Activated CD4-positive, alpha-beta T cell treated with anti-CD3 and anti-CD28 coated beads, Interleukin-10, Interleukin-2, amounts not matched to agents 100 ng/mL and 50 ng/mL, durations not matched to agents 16 hours and 8 hours (primary cell): Measurements from ENCODE around the gene SAXO1.
"Not testable (repeated sequence)": the region's sequence is repeated elsewhere in the genome, so short reads cannot be mapped to it uniquely, and the experiment has no call there.

Source experiments
- DNase-seq: peaks from one replicate; pipeline ENCODE4 v3.0.0-alpha.2; 2020

SAXO1 gene

DNA sequence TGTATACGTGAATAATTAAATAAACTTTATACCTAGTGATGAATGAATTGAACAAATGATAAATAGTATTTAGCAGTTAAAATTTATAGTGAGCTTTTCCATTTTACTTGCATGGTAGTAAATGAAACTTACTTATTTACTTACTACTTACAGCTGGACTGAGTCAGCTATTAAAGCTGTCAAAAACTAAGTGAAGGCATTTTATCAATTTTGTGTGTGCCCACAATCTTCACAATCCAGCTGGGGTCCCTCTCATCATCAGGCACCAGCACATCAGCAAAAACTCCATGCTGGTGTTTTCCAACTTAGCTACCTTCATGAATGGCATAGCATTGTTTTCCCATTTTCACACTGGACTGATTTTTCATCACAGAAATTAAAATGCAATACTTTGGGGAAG is 81.1 kb downstream of the SAXO1 start:
- no peak for DNase-seq

DNA sequence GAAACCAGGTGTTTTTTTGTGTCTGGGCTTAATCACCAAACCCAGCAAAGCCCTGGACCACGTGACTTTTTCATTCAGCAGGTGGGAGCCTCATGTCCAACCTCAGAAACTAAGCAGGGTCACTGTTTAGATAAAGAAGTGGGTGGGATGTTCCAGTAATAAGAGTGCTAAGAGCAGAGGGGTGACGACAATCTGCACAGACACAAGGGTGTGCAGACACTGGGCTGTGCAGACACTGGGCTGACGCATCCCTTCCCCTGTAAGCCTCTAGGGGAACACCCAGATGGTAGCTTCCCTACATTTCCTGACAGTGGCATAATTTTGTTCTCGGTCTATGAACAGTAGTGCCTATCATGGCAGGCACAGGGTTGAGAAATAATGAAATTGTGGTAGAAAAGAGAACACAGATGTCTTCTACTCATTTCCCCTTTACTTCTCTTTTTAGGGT is 85.1 kb downstream of the SAXO1 start:
- DNase-seq: no peak

DNA sequence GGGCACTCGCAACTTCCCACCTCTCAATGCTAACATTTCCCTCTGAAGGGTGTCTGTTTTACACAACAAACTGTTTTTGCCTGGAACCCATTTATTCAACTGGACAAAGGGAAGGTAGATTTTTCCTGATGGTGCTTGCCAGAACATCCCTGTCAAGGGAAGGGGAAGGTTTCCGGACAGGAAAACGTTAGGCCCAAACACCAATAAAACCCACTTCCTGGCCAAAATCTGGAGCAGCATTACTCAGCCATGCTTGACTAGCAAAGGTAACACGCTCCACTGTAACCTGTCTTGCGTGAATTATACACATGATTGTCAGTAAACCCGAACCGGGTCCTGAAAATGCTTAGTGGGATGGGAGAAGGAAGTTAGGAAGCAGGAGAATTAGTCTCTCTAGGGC is 90.2 kb downstream of the SAXO1 start:
- DNase-seq: no peak

DNA sequence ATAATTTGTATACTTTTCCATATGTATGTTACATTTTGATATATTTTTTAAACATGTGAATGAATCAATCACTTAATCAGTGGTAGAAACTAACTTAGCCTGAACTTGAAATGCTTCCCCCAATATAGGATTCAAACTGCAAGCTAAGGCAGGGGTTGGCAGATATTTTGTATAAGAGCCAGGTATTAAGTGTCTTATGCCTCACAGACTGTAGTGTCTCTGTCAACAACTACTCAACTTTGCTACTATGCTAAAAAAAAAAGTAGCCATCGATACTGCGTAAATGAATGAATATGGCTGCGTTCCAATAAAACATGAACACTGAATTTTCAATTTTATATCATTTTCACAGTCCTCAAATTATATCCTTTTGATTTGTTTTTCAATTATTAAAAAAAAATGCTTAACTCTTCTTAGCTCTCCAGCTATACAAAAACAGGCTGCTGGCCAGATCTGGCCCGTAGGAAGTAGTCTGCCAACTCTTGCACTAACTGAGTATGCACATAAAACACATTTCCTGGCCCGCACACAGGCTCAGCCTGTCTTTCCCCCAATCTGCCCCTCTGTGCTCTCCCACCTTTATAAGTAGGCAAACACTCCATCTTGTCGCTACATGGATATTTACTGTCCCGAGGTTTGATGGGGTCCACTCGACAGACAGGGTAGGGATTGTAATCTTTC is 91.8 kb downstream of the SAXO1 start:
- no peak for DNase-seq

DNA sequence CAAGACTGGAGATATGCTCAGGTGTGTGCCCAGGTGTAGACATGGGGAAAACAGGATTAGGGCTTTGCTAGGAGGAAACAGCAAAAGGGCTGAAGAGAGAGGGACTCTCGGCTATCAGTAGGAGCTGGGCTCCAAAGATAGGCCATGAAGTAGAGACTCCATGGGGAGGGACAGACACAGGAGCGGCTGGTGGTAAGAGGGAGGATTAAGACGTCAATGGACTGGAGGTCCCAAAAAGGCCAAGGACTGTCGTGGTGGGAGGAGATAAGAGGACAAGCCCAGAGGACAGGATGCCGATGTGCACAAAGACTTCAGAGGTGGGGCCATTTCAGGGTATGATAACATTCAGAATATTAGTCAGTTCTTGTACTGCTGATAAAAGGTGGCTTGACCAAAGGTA is 93.1 kb downstream of the SAXO1 start:
- no peak for DNase-seq

DNA sequence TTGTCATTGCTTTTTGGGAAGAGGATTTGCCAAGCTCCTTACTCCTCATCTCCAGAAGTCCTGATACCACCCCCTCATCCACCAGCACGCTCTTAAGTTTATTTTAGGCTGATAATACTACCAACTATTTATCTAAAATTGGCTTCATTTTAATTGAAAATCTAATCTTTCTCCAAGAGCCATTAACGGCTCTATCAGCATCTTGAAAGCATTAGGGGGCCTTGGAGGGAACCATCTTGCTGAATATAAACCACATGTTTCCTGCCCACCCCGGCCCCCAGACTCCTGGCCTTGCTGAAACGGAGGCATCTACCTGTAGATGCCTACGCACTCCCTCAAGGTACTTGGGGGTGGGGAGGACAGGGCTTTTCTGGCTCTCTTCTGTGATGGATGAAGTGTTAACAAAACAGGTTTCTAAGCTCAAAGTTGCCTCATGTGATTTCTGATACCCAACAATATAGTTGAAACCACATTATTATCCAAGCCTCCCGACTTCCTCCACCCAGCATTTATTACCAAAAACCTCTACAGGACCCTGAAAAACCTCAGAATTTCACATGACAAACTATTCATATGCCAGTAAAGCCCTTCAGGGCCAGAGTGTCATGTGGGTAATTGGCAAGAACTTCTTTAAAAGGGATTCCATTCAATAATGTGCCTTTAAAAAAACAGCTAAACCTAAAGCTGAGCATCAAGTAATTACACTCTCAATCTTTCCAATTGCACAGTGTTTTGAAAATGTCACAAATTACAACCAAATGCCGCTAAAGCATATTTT is 96.7 kb downstream of the SAXO1 start:
- no peak for DNase-seq

DNA sequence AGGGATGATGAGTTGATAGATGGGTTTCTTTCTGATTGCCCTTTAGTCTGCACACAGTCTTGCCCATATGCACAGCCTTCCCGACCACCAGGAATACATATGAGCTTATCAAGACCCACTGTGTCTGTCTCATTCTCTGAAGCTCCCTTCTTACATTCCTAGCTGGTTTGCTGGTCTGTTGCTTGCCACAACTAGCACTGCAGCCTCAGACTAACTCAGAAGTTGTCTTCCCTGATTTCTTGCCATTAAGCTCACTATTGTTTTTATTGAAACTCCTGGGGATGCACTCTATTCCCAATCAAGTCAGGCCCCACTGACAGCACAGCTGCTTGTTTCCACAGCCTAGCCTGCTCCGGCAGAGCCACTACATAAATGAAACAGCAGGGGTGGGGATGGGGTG is 97.5 kb downstream of the SAXO1 start:
- DNase-seq: no peak

DNA sequence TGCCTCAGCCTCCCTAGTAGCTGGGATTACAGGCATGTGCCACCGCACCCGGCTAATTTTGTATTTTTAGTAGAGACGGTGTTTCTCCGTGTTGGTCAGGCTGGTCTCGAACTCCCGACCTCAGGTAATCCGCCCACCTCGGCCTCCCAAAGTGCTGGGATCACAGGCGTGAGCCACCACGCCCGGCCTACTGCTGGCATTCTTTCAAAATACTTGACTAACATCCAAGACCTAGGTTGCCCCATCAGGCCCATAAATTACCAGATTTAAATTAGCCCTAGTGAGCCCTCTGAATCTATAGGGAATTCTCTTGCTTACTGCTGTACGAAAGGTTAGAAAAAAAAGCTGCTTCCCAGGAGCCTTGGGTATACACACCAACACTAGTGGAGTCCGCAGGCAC is 102.4 kb downstream of the SAXO1 start:
- not testable (repeated sequence) for DNase-seq

DNA sequence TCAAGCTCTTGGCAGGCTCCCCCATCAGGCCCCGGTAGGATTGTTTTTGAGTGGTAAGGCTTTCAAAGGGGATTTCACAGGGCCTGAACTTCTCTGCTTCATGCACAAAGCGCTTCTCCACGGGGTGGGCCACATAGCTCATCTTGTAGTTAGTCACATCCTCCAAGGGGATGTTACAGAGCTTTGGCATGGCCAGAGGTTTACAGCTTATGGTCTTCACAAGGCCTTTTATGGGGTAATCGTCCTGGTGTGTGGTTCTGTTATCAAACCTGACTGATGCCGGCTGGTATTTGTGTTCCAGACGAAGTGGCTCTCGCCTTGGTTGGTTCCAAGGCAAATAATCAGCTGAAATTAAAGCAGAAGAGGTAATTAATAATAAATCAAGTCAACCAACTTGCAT is 104.3 kb downstream of the SAXO1 start:
- no peak for DNase-seq

DNA sequence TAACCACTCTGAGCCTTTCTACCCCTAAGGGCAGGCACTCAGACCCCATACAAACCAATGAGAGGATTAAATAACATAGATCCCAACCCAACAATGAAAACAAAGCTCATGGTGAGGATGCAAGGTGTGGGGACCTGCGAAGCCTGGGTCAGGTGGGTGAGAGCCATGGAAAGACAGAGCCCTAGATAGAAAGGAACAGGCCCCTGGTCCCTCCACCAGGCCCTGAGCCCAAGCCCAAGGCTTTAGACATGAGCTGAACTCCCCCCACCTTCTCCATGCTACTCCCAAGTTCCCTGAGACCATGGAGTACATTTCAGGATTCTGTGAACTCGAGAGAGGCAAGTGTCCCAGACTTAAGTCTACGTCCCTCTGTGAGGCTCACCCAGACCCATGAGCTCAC is 106.5 kb downstream of the SAXO1 start:
- DNase-seq: no peak

DNA sequence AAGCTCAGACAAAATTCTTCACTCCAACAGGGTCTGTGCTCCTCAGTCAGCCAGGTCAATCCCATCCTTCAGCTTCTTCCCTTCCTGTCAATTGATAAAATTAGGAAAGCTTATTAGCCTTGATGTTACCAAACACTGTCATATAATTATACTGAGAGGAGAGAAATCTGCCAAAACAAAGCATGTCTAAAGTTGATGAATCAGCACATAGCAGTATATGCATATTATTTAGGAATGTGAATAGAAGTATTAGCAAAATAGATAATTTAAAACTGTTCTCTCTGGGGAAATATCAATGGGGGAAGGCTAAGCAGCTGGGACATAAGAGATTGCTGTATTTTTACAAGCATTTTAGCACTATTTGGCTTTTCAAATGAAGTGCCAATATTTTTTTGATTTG is 107.1 kb downstream of the SAXO1 start:
- no peak for DNase-seq

DNA sequence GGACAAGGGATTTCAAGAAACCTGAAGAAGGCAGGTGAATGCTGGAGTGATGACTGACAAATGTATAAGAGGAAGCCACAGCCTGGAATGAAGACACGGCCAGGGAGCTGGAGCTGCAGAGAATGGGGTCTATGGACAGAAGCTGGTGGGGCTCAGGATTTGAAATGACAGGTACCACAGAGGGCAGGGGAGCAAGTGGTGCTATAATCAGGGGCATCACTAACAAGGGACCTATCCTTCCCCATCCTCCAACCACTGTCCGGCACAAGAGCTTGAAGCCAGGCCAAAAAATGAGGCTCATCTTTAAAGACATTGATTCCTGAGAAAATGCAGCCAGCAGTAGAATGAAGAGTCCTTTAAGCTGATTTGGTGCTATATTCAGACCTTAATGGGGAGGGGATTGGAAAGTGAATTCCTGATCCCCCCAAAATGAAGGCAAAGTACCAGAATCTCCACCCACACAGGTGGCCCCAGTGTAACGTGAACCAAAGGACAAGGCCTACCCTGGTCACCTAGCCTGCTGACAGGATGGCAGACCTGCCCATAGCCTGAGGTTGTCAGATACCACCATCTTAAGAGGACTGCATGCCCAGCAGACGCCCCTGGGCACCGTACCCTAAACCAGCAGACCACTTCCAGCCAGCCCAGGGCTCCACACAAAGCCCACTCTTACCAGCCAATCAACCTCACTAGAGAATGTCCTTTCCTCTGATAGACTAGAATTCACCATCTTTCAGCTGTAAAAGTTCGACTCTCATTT is 109.2 kb downstream of the SAXO1 start:
- no peak for DNase-seq

DNA sequence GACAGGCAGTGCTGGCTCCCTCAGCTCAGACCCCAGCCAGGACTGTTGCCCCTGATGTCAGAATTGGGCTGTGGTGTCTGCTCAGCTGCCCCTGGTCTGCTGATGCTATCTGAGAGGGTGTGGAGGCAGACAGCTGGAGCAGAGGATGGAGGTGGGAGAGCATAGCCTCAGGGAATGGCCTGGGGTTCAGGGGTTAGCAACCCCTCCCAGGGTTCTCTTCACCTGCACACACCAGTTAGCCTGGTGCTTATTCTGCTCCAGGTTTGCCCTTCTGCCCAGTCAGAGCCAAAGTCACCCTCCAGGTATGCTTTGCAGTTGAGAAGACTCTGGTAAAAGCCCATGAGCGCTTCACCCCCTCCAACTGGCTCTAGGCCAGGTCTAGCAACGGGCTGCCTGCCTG is 109.8 kb downstream of the SAXO1 start:
- DNase-seq: no peak

DNA sequence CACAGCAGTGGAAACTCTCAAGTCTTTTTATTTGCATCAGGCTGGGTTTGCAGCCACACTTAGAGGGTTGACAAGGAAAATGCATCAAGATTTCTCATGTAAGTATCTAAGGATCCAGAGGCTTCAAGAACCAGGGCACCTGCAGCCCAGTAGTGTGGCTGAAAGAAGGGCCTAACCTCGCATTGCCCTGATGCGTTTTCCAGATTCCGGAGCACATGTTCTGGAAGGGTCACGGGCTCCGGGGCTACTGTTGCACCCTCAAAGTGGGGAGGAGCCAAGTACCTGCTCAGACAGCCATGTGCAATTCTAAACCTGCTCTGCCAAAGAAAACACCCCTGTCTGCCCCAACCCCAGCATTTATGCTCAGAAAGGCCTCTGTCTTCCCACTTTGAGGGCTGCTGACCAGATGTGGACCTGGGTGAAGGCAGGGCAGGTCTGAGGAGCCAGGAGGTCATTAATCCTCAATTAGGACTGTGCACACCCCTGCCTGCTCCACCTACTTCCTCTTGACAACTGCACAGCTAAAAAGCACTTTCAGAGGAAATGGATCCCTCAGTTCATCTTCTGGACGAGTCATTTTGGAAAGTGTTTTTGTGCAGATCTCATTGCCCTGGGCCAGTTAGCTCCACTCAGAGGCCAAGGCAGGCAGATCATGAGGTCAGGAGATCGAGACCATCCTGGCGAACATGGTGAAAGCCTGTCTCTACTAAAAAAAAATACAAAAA is 110.7 kb downstream of the SAXO1 start:
- no peak for DNase-seq

DNA sequence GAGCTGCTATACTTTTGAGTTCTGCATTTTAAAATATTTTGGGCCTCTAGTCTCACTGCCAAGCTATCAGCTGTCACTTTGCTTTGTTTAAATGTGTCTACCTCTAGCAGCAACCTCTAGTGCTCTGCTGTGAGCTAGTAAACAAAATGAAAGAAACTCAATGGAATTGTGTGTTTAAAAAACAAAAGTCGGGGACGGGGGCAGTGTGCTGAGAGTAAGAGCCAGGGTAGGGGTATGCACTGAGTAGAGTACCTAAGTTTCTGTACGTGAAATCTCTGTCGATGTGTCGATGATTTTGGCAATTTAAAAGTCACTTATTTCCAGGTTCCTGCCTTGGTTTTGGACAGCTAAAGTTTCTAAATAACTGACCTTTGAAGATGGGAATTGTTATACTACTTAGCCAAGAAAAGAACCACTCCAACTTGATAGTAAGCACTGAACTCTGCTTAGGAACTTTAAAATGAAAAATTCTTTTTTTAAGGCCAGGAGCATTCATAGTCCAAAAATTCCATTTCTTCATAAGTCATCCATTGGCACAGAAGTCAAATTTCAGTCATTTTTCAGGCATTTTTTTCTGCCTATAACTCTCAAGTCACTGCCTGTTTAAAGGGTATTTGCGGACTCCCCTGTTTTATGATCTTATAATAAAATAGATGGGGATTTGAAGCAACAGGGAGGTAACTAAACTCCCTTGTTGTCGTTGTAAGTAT is 111.5 kb downstream of the SAXO1 start:
- no peak for DNase-seq

DNA sequence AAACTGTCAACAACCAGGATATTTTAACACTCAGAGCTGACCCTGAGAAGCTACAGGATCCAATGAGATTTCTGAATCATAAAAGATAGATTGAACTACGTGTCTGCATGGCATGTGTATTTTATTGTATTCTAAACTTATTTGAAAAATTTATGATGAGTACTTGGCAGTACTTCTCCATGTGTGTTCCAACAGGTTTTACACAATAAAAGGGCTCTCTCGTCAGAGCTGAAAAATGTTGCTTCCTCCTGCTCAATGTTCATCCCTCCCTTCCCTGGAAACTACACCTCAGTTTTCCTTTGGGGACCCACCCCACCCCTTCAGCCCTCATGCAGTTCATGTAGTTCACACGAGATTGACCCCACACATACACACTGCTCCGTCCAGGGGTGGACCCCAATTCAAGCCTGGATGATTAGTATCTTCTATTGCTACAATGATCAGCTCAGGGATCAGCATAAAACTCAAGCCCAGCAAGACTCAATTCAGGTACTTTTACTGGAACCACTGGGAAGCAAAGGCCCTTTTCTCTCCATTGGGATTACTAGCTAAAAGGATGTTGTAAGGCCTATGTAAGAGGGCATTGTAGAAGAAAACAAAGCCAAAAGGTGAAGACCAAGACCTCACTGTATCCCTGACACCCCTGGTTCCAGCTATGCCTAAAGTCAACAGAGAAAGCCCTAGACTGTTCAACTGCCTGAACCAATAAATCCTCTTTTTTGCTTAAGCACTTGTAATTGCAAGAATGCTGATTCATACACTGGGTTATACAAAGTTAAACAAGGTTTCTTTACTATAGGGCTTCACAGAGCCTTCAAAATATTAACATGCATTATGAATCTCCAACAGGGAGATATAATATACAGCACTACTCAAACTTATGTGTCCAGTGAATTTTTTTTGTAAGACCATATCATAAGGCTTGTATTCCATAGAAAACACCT is 112.6 kb downstream of the SAXO1 start:
- no peak for DNase-seq

DNA sequence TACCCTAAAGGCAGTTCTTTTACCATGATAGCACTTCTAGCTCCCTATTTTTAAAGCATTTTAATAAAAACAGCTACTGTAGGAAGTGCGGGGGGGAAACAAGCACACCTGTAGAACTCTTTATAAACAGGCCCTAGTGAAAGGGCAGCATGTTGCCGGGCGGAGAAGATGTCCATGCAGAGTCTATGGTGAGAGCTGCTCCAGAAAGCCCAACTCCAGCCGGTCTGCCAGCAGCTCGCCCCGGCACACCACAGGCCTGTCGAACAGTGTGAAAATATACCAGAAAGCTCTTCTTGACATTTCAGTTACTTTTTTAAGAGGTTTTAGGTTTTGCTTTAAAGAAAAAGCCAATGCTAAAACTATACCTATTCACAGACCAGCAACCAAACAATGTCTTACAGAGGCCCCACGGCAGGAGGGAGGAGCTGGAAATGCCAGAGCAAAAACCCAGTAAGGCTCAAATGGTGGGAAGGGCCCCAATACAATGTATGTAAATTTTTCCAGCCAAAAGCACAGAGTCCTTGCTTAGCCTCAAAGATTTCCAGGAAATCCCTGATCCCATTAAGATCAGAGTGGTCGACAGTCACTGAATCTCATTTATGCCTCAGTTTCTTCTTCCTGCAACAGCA is 121.2 kb downstream of the SAXO1 start:
- DNase-seq: no peak

DNA sequence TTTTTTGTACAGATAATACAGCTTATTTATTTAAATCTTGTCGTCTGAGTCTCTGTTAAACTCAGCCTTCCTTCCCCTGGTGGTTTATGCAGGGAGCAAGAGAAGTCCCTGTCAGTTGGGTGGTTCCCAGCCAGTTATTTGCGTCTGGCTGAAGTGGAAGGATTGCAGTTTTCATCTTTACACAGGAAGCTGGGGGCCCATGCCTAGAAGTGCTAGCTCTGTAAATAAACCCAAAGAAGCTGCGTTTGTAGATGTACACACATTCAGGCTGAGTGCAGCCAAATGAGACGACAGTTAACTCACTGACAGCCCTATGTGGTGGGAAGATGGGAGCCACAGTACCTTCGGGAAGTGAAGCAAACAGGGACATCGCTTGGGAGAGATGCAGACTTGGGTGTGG is 122.1 kb downstream of the SAXO1 start:
- DNase-seq: no peak

DNA sequence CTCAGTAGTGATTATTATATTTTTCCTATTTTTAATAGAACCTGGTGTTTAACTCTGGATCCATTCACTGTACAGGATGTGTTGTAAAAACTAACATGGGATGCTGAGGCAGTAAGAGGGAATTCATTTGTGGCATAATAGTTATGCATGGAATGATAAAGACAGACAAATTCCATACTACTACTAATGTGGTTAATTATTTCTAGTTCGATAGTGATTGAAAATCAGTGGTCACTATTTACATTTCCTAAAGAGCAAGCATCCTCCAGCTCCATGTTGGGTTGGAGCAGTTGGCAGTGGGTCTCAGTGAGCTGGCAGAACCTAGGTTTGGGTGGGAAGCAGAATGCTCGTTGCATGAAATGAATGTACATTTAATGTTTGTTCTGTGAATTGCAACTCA is 122.6 kb downstream of the SAXO1 start:
- no peak for DNase-seq

DNA sequence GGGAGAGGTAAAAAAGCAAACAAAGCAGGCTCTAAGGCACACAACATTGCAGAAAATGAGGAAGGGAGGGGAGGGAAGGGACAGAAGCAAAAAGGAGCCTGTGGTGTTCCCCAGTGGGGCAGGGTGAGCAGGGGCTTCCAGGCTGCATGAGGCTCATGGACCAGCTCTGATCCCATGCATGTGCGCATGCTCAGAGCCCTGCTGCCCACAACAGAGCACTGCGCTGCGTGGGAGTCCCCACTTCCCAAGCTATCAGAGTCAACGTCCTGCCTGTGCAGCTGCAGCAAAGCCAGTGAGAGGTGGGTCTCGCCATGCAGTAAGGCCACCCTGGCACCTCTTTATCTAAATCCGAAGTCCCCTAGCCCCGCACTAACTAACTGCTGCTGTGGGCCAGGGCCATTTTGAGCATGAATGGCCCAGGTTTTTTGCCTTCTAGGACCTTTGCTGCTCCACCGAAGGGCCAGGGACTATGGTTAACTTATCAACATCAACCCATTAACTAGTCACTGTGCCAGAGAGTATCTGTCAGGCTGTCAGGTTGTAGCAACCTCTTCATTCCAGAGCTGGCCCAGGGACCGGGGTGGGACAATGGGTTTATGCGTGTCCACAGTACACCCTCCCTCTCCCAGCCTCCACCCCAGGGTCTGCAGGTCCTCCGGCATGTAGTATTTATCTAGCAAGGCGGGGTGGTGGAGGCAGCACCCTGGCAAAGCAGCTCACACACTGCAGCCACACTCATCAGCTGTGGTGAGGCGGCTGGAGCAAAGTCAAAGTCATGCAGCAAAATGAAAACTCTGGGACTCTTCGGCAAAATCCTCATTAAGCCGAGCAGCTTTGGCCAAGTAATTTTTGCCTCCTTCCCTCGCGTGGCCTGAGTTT is 123.6 kb downstream of the SAXO1 start:
- no peak for DNase-seq
